HFFc6 (cell line): ENCODE measurements around the gene NUP153. TPM values are rescaled to one million over a fixed set of nuclear protein-coding genes. Genes with fewer than 3 reads are reported as not detected.
A peak's percentile ranks its signal among the peaks of the same experiment; 100 is the strongest.
"Not testable (repeated sequence)": the region's sequence is repeated elsewhere in the genome, so short reads cannot be mapped to it uniquely, and the experiment has no call there.

Experiments
- DNase-seq: peaks from one replicate; pipeline ENCODE4 v3.0.0-alpha.2; 2018
- H3K27ac Mint-ChIP-seq: 2 replicates; pipeline ENCODE4 v1.8.0; 2020; ENCODE audit warnings: mild to moderate bottlenecking, mixed read lengths
- H3K27me3 Mint-ChIP-seq: 2 replicates; pipeline ENCODE4 v1.8.0; 2021; ENCODE audit warnings: mild to moderate bottlenecking, moderate library complexity, mixed read lengths; ENCODE audit not compliant: insufficient read depth
- H3K36me3 Mint-ChIP-seq: 2 replicates; pipeline ENCODE4 v1.8.0; 2021; ENCODE audit warnings: low read depth, mixed read lengths
- H3K4me1 Mint-ChIP-seq: 2 replicates; pipeline ENCODE4 v1.8.0; 2020; ENCODE audit warnings: low read depth, mixed read lengths
- H3K4me3 Mint-ChIP-seq: 2 replicates; pipeline ENCODE4 v1.8.0; 2020; ENCODE audit warnings: mild to moderate bottlenecking, moderate library complexity, mixed read lengths
- H3K9me3 Mint-ChIP-seq: 2 replicates; pipeline ENCODE4 v1.8.0; 2020; ENCODE audit warnings: mild to moderate bottlenecking, mixed read lengths
- CTCF ChIP-seq: fragments of 200-600 bp; sonication (generic); IDR thresholded peaks from 2 replicates; pipeline ENCODE4 v1.5.0; 2021; ENCODE audit warnings: antibody characterized with exemption, mild to moderate bottlenecking
- total RNA-seq, 6 experiments: library from RNA; stranded (reverse); fragmentation: NEBNext Ultra II Directional; extraction: Animal tissue kit (Norgen Biotek cat#: 25700); gene quantifications; 2 replicates in 1 of 6; 3 replicates in 5 of 6; pipeline ENCODE4 v1.2.3, GENCODE V29; 2021

The NUP153 gene
- total RNA-seq, 6 experiments from 2014 or later, result 32.9 to 42.0 (median 37.1) TPM

GRCh38 chr6:17583811-17584210 lies 122.9 kb downstream of the NUP153 start:
- Mint-ChIP-seq H3K9me3 (no peaks in the 10 kb centered on the region; the same call in 1 of the 2 replicates), H3K27ac (peak overlapping the region; percentile 67), H3K36me3 (peaks cover 6% of the 10 kb centered on the region; the same call in 1 of the 2 replicates), H3K4me3 (peak overlapping the region; percentile 41), H3K4me1 (peaks cover 17% of the 10 kb centered on the region), H3K27me3 (no peaks in the 10 kb centered on the region; the same call in 1 of the 2 replicates)
- peak; percentile 43 for DNase-seq
- no peak for TF ChIP-seq CTCF

- DNase-seq, H3K27me3 Mint-ChIP-seq, H3K27ac Mint-ChIP-seq: not testable (repeated sequence)
- Mint-ChIP-seq H3K9me3 (peaks cover 13% of the 10 kb centered on the region), H3K4me1 (peaks cover 16% of the 10 kb centered on the region), H3K36me3 (peaks cover 19% of the 10 kb centered on the region), H3K4me3 (peak overlapping the region; percentile 8; the same call in 1 of the 2 replicates)
Measured at GRCh38 chr6:17581282-17581681, 125.4 kb downstream of the NUP153 start.

- peaks cover 19% of the 10 kb centered on the region for H3K36me3 Mint-ChIP-seq
- H3K4me3 Mint-ChIP-seq, result peak overlapping the region; percentile 80
- H3K4me1 Mint-ChIP-seq, result peaks cover 16% of the 10 kb centered on the region
- peaks cover 13% of the 10 kb centered on the region for H3K9me3 Mint-ChIP-seq
- peak overlapping the region; percentile 58; the same call in 1 of the 2 replicates for H3K27ac Mint-ChIP-seq
- DNase-seq, result no peak
- no peak for TF ChIP-seq CTCF
- peaks cover 5% of the 10 kb centered on the region for H3K27me3 Mint-ChIP-seq
Measured at GRCh38 chr6:17580518-17581048, 126.1 kb downstream of the NUP153 start.

GRCh38 chr6:17577059-17577458 lies 129.7 kb downstream of the NUP153 start:
- DNase-seq, result no peak
- H3K27me3 Mint-ChIP-seq, result peaks cover 5% of the 10 kb centered on the region
- no peak for TF ChIP-seq CTCF
- peaks cover 19% of the 10 kb centered on the region for H3K36me3 Mint-ChIP-seq
- H3K9me3 Mint-ChIP-seq, result peaks cover 13% of the 10 kb centered on the region
- no peak overlapping the region for H3K27ac Mint-ChIP-seq
- peaks cover 11% of the 10 kb centered on the region for H3K4me1 Mint-ChIP-seq
- no peak overlapping the region for H3K4me3 Mint-ChIP-seq

- peak overlapping the region; percentile 62 for H3K27ac Mint-ChIP-seq
- peaks cover 11% of the 10 kb centered on the region for H3K4me1 Mint-ChIP-seq
- peaks cover 13% of the 10 kb centered on the region for H3K36me3 Mint-ChIP-seq
- no peak for TF ChIP-seq CTCF
- peaks cover 5% of the 10 kb centered on the region for H3K27me3 Mint-ChIP-seq
- peaks cover 13% of the 10 kb centered on the region for H3K9me3 Mint-ChIP-seq
- peak; percentile 86 for DNase-seq
- no peak overlapping the region for H3K4me3 Mint-ChIP-seq
Measured at GRCh38 chr6:17574866-17575560, 131.7 kb downstream of the NUP153 start.

GRCh38 chr6:17565399-17565798 lies 141.3 kb downstream of the NUP153 start:
- no peak overlapping the region for H3K27ac Mint-ChIP-seq
- H3K4me1 Mint-ChIP-seq, result no peaks in the 10 kb centered on the region
- H3K9me3 Mint-ChIP-seq, result peaks cover 31% of the 10 kb centered on the region
- no peak overlapping the region for H3K4me3 Mint-ChIP-seq
- peaks cover 3% of the 10 kb centered on the region; the same call in 1 of the 2 replicates for H3K27me3 Mint-ChIP-seq
- no peak for TF ChIP-seq CTCF
- no peak for DNase-seq
- peaks cover 8% of the 10 kb centered on the region for H3K36me3 Mint-ChIP-seq
